Measurements from ENCODE around the gene NEB.
"Not testable (repeated sequence)": the region's sequence is repeated elsewhere in the genome, so short reads cannot be mapped to it uniquely, and the experiment has no call there.

Gene NEB

DNA sequence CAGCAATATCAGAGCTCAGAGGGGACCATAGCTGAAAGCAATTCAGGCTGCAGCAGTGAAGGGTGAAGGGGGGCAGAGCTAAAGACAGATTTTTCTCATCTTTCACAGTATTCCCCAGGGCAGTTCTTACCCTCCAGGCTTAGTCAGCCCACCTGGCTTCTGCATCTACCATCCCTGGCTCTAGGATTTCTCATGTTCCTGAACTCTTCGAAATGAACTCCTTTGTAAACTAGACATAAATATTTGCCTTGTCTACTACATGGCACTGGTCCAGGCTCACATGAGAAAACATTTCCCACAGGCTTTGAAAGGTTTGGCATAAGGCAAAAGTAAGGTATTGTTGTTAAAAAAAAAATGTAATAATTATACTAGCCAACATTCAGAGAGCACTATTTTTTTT is 23.6 kb upstream of the NEB start:
- DNase-seq (ENCODE audit: low spot score): no peak

DNA sequence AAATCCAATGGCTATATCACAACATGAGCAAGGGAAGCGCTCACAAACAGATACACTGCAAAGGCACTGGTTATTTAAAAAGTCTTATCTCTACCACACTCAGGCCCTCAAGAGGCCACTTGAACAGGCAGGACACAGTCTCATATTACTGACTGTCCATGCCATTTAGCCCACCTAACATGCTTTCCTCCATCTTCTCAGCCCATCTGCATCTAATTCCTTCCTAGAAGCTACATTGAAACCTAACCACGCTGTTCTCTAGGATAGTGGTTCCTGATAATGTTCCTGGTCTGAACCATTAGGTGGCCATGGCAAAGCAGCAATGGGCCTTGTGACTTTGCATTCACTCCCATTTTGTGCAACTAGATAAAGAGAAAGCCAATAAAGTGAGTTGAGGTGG is 22.5 kb upstream of the NEB start:
- no peak for DNase-seq (ENCODE audit: low spot score)

DNA sequence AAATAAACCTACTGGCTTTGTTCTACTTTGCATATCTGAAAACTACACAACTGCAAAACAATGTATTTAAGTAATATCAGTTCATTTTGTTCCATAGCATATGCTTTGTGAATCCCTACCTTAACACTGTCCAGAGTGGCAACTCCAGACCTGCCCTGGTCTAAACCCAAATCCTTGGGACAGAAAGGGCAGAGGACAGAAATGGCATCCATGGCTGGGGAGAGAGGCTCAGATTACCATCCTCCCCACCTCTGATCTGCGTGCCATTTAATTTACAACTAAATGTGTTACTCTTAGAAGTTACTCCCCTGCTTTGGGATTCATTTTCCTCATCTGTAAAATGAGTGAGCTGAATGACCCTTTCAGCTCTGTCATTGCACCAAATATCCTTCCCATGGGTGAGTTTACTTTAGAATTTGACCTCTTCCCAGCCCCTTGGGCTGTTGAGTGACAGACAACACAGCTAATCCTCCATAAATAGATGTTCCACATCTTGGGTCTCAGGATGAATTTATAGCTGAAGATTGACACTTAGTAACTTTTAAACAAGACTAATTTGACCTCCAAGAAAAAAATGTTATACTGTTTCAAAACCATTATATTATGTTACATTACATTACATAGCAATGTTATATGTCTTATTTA is 20.1 kb upstream of the NEB start:
- no peak for DNase-seq (ENCODE audit: low spot score)

DNA sequence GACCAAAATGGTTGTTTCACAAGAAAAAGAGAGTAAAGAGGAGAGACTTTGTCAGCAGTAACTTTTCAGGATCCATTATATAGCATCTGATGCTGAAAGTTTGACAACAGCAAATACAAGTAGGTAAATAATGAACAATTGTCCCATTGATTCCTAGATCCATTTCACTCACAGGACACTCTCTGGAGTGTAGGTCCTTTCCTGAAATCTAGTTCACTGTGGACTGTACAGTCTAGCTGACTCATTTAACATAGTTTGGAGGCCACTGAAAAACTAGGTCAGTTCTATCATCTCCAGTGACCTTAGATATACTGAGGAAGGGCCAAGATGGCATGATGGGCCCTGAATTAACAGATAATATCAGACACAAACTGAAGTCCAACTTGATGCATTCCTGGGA is 19.3 kb upstream of the NEB start:
- no peak for DNase-seq (ENCODE audit: low spot score)

DNA sequence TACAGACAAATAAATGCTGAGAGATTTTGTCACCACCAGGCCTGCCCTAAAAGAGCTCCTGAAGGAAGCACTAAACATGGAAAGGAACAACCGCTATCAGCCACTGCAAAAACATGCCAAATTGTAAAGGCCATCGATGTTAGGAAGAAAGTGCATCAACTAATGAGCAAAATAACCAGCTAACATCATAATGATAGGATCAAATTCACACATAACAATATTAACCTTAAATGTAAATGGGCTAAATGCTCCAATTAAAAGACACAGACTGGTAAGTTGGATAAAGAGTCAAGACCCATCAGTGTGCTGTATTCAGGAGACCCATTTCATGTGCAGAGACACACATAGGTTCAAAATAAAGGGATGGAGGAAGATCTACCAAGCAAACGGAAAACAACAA is 11.0 kb upstream of the NEB start:
- DNase-seq (ENCODE audit: low spot score): not testable (repeated sequence)

DNA sequence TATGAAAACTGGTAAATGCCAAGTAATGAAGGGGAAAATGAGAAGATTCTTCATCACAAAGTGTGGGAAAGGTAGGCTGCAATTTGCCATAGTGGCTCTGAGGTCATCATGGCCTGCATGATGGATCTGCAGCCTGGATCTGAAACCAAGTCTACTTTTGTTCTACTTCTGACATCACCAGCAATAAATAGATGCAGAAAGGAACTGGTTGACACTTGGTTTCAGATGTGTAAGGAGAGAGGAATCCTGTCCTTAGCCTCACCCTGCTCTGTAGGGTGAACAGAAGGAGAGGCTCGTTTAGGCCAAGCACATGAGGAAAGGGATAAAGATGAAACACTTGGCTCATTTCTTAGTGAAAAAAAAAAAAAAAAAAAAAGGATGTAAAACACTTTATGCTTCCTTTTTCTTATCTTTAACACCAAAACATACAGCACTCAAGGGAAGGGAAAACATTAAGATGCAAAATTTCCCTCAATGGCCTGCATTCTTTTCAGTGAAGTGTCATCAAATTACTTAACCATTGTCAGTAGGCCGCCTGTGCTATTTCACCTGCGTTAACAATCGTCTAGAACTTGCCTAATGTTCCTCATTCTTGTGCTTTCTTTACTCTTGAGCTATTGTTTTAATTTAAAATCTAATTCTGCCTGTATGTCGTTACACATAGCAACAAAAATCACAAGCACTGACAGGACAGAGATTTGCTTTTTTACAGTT is 3.9 kb downstream of the NEB start:
- no peak for DNase-seq (ENCODE audit: low spot score)

DNA sequence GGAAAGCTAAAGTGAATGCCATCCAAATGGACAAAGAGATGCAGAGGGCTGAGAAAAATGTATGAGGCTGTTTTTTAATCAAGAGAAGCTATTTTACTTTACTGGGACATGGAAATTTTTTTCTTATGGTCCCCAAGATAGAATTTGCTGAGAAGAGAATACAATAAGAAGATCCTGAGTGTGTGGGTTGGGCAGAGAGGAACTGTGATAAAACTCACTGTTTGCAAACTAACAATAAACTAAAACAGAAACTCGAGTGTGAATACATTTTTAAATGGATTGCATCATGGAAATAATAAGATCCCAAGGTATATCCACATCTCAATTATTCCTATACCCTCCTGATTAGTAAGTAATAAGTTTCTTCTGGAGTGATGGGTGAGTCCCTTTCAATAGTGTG is 4.4 kb downstream of the NEB start:
- DNase-seq (ENCODE audit: low spot score): no peak

DNA sequence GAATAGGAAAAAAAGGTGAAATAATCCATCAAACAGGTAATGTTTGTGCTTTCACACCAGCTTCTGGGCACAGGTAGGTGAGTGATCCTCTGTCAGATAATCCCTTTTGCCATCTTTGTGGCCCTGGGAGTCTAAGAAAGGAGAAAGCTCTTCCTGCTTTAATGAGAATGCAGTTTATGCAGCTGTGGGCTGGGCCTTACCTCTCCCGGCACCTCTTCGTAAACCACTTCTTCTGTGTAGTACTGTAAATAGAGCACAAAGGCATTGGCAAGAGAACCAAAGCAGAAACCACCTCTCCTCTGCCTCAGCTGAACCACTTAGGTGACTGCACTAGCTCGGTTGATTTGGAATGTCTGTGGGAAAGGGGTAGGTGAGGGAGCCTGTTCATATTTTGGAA is 4.9 kb downstream of the NEB start:
- DNase-seq (ENCODE audit: low spot score): no peak

DNA sequence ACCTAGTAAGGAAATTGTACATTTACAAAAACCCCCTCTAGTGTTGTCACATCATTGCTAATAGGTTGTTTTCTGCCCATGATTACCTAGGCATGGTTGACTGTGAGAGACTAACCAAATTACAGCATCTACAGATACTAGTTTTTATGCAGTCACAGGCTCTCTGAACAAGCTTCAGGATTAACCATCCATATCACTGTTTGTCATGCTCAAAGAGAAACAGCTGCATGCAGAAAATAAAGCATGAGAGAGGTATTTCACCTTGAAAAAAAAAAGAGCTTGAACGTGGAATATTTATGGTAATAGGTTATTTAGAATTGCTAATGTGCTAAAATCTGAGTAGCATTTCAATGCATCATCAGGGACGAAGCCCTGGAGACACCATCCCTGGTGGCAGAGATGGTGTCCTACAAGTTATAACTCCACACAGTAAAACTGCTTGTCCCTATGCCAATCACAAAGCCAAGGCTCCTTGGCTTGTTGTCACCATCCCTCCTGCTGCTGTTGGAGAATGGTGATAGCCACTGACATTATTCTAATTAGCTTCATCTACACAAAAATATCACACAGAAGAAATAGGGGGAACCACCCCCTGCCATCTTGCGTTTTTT is 5.4 kb downstream of the NEB start:
- DNase-seq (ENCODE audit: low spot score): peak; percentile 32

DNA sequence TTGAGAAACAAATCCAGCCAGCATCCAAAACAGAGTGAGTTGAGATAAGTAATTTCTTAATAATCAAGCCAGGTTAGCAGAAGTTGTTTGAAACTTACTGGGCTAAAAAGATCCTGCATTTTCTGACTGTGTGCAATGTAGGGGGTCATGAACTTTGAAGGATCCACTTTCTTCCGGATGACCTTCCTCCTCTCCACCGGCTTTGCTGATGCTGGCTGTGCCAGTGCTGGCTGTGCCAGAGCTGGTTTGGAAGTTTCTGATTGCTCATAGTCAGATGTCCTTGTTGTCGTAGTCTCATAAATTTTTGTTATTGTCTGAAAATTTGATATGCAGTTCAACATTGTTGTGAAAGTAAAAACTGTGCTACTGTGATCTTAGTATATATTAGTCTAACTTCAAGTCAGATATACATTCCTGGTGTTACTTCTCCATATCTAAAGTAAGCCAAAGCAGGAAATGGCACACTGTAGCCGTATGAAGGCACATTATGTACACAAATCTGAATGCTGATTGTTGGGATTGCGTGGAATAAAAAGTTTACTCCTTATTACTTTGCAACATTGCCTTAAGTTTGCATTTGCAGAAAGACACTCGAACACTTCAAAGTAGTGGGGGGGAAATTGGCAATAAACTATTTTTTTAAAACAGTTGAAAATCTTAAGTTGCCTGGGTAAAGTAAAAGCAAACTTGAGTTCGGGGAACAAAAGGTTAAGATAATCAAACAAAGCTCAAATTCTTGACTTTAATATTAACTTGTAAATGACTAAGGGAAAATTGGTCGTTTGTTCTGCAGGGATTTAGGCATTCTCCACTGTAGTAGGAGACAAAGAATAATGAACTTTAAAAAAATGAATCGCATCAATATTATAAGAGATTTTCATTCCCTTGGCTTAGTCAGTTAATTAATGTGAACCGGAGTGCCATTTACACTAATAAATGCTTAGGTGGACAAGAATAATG is 6.4 kb downstream of the NEB start:
- DNase-seq (ENCODE audit: low spot score): no peak

DNA sequence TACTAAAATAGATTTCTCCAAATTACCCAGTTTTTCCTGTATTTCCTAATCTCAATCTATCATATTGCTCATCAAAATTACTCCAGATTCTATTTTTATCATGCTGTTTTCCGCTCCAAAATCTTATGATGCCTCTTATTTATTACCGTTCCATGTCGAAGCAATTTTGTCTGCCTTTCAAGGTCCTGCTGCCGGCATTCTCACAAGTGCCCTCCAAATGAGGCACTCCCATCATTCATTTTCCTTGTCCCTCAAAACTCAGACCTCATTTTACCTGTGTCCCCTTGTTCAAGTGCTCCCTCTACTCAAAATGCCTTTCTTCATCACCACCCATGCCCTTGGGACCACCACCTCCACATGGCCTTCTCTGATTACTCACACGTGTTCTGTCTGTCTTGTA is 13.1 kb downstream of the NEB start:
- DNase-seq (ENCODE audit: low spot score): no peak

DNA sequence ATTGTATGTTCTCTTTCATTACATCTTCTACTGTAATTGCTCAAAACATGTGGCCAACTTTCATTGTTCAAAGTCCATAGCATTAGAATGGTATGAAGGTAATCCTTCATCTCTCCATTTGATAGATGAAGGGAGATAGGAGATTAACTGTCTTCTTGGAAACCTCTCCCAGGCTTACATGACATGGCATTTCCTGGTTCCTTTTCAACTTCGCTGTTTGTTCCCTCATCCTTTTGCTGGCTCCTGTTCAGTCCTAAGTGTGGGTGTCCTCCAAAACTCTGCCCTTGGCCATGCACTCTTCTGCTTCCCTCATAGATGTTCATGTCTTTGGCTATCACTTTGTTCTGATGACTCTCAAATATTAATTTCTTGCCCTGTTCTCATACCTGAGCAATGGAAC is 13.8 kb downstream of the NEB start:
- no peak for DNase-seq (ENCODE audit: low spot score)

DNA sequence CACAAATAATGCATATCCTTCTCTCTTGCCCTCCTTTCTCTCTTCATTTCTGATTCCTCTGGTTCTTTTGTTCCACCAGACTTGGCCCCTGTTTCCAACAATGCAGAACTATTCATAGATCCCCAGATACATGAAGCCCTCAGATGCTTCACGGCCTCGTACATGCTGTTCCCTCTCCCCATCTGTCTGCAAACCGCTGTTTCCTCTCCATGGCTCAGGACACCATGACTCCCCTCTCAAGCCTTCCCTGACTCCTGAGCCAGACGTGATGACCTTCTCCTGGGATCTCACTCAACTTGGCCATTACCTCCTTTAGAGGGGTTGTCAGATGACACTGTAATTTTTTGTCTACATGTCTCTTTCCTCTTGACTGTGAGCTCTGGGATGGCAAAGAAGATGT is 15.5 kb downstream of the NEB start:
- DNase-seq (ENCODE audit: low spot score): no peak

DNA sequence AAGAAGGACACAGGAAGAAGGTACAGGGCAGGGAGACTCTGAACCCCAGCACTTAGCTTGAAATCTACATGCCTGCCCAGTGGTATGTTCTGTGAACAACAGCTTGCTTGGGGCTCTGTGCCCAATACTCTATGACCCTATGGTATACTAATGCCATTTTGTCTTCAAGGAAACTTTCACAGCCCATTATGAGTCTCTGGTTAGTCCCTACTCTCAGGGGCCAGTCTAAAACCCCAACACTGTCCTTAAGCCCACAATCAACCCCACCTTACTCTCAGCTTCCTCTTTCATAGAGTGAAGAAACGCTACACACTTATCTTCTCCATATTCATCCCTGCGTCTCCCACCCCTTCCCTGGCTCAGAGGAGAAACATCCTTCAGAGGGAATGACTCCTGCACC is 16.0 kb downstream of the NEB start:
- no peak for DNase-seq (ENCODE audit: low spot score)

DNA sequence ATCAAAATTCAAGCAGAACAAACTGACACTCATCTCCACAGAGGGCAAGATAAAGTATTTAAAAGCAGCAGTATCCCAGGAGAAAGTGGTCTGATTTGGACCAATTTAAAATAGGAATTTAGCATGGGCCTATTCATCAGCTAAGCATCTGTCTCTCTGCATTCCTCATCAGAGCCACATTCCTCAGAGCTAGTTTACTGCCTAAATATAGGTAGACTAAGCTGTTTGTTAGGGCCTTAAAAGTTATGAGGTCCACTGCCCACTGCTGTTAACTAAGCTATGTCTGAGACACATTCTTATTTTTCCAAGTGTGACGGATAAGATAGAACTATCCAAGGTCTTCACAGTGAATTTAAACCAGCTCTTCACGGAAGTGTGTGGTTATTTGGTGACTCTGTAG is 17.6 kb downstream of the NEB start:
- DNase-seq (ENCODE audit: low spot score): no peak

DNA sequence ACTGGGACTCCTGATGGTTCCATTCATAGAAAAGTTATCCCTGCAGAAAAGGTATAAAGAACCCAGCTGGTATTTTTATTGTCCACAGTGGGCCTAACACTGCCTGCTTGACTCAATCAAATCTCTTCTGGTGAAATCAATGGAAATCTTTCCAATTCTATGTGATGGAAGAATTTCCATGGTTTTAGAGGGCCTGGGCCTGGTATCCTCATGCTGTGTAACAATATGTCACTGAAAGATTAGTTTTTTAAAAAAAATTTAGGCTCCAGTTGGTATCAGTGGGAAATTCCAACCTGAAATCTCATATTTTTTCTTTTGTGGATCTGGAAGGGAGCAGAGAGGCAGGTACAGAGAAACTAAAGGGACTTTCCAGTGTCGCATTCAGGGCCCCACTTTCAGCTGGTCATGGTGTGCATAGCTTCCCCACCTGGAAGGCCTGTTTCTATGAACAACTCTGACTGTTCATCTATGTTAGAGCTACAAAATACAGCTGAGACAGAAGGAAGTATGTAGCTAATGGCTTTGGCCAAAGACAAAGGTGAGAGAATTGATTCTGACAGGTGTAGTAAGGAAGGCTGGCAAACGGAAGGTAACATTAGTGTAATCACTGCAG is 20.9 kb downstream of the NEB start:
- DNase-seq (ENCODE audit: low spot score): no peak

DNA sequence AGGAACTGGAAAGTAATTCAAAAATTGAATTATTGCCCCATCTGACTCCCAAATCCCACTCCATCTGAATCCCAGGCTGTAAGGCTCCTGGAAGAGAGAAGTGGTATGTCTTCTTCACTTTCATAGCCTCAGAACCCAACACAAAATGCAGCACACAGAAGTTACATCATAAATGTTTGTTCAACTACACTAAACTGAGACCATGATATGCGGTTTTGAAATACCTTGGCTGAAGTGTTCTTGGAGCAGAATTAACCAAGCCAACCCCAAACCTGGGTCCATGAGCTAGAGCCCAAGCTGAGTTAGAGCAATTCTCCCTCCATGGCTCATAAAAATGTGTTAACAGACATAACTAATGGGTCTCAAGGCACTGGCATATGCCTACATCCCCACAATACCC is 23.3 kb downstream of the NEB start:
- DNase-seq (ENCODE audit: low spot score): no peak

DNA sequence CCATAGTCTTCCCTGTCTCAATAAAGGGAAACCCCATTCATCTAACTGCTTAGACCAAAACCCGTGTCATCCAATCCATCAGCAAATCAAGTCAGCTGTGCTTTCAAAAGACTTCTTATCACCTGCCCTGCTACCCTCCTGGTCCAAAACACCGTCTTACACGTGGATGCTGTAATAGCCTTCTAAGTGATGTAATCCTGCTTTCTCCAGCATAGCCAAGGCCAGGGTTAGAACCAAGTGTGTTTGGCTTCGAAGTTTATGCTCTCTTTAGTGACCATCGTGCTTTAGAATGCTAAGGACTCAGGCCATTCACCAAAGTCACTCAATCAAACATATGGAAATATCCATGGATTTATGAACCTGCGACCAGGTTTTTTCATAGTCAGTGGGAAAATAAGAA is 25.5 kb downstream of the NEB start:
- no peak for DNase-seq (ENCODE audit: low spot score)

DNA sequence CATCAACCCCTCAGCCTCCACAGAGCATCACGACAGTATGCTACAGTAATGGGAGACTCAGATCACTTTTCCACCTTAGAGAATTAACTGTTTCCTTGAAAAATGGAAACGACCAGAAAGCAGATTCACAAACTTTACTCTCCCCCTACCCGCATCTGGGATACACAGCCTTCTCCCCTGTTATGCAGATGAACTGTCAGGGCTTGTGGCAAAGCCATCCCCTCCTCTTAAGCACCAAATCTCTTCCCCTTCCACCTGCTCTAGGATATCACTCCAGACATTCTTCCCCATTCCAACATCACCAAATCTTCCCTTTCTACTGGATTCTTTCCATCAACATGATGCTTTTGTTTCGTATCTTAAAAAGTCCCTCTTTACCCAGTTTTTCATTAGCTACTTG is 26.4 kb downstream of the NEB start:
- DNase-seq (ENCODE audit: low spot score): no peak

DNA sequence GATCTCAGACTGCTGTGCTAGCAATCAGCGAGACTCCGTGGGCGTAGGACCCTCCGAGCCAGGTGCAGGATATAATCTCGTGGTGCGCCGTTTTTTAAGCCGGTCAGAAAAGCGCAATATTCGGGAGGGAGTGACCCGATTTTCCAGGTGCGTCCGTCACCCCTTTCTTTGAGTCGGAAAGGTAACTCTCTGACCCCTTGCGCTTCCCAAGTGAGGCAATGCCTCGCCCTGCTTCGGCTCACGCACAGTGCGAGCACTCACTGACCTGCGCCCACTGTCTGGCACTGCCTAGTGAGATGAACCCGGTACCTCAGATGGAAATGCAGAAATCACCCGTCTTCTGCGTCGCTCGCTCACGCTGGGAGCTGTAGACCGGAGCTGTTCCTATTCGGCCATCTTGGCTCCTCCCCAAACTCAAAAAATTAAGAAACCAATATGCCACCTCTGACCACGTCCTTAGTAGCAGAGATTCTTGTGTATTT is 29.8 kb downstream of the NEB start:
- not testable (repeated sequence) for DNase-seq (ENCODE audit: low spot score)

DNA sequence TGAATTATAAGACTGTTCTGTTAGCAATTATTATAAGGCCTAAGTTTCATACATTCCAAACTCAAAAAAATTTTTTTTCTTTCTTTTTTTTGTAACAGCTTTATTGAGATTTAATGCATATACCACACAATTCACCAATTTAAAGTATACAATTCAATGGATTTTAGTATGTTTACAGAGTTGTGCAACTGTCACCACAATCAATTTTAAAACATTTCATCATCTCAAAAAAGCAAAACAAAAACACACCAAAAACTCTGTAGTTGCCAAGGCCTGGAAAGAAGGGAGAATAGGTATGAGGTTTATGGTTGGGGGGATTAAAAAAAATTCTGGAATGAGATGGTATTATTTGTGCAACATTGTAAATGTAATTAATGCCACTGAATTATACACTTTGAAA is 36.1 kb downstream of the NEB start:
- not testable (repeated sequence) for DNase-seq (ENCODE audit: low spot score)

DNA sequence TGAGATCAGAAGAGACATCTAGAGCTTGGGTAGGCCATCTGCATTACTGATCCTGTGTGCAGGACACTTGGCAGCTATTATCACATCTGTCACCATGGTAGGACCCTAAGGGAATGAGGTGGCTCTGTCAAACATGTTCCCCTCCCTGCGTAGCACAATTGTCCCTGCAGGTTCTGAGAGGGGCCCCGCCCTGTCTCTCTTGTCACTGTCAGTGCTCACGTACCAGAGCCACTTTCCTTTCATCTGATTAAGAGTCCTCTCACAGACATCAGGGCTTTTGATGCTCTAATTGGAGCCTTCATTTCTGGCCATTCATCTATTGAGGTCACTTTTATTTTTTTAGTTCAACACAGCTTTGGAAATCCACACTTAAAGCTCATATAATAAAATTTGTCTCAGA is 38.5 kb downstream of the NEB start:
- DNase-seq (ENCODE audit: low spot score): no peak
